Measurements from ENCODE around the gene UBE2J2.

DNA sequence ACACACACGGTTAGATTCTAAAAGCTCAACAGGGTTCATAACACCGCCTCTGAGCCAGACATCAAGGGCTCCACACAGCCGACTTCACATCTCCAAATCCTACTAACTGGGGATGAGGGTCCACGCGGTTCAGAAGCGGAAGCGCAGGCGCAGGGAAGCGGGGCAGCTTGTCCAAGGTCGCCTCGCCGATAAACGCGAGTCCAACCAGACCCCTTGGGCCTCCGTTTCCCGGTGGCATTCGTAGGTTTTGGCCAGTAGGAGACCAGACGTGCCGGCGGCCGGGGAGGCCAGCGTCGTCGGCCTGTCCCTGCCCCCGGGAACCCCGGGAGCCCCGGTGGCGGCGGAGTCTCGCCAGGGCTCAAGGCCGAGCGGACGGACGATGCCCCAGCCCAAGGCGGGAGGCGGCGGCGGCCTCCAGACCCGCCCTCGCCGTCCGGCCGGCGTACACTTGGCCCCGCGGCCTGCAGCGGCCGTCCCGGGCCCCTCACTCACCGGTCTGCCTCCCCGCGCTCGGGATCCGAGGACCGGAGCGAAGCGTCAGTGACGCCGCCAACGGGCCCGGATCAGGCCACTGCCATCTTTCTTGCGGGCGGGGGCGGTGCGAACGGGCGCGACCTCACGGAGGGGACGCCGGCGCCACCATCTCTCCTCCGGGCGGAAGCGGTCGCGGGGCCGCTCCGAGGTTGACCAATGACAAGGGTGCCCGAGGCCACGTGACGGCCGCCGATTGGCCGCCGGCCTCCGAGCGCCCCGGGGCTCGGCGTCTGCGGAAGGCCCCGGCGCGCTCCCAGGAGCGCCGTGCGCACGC is 42.0 kb downstream of the UBE2J2 start, which contains the start of gene SDF4:
- TF ChIP-seq, protein P1, sequence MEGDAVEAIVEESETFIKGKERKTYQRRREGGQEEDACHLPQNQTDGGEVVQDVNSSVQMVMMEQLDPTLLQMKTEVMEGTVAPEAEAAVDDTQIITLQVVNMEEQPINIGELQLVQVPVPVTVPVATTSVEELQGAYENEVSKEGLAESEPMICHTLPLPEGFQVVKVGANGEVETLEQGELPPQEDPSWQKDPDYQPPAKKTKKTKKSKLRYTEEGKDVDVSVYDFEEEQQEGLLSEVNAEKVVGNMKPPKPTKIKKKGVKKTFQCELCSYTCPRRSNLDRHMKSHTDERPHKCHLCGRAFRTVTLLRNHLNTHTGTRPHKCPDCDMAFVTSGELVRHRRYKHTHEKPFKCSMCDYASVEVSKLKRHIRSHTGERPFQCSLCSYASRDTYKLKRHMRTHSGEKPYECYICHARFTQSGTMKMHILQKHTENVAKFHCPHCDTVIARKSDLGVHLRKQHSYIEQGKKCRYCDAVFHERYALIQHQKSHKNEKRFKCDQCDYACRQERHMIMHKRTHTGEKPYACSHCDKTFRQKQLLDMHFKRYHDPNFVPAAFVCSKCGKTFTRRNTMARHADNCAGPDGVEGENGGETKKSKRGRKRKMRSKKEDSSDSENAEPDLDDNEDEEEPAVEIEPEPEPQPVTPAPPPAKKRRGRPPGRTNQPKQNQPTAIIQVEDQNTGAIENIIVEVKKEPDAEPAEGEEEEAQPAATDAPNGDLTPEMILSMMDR (IDR thresholded peaks at IDR 0.05), result no peak
- peak; percentile 53 to 74 (median 65) for TF ChIP-seq POLR2A (IDR thresholded peaks at IDR 0.05)

Measured in body of pancreas (tissue), 4 donors.